ENCODE data around the gene CHST8.
"Not testable (repeated sequence)": the region's sequence is repeated elsewhere in the genome, so short reads cannot be mapped to it uniquely, and the experiment has no call there.

The CHST8 gene

GRCh38 chr19:33818411-33818810 is 196.7 kb downstream of the CHST8 start:
- DNase-seq = no peak

- not testable (repeated sequence) for DNase-seq
Observed at GRCh38 chr19:33819078-33819477, 197.3 kb downstream of the CHST8 start.

- DNase-seq = no peak
Observed at GRCh38 chr19:33819506-33819879, 197.7 kb downstream of the CHST8 start.

GRCh38 chr19:33819880-33820781 is 198.4 kb downstream of the CHST8 start:
- DNase-seq = no peak

GRCh38 chr19:33821871-33822270 is 200.1 kb downstream of the CHST8 start:
- no peak for DNase-seq
